Right lobe of liver (tissue), 4 donors: ENCODE results near the gene MSH2.

Source experiments
- POLR2A ChIP-seq: fragments of 450-650 bp; IDR thresholded peaks from one replicate; pipeline ENCODE4 v1.6.1; 2017; ENCODE audit warnings: antibody characterized with exemption, mild to moderate bottlenecking
- TF ChIP-seq, protein P1 (sequence below), 4 donors: fragments of 200-600 bp in 3 of 4; fragments of 450-650 bp in 1 of 4; IDR thresholded peaks; one replicate each; pipeline versions ENCODE4 v1.5.1 to v1.8.0; 2016 to 2022; ENCODE audit warnings: antibody characterized with exemption in 4 of 4, mild to moderate bottlenecking in 2 of 4
- donor health status: DM: no; HTN: no; CAD: no.
- donor health status: DM: no; HTN: no; CAD: no.
- donor health status: DM: no; HTN: yes; CAD: no.

DNA sequence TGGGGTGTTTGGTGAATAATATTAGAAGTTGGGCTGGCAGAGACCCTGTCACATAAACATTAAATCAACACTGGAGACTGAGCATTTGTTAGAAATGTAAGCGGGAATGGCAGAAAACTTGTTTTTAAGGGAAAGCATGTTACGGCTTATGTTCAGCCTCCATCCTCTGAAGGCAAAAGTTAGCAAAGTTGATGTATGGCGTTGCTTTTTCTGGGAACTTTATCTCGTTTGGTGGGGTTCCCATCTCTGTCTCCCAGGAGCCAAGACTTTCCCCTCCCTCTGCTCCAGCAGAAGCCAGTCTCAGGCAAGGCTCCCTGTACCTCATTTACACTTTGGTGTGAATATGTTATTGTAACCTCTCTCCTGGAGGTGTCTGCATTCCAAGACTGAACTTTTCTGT, 105.1 kb downstream of the MSH2 start:
- TF ChIP-seq, protein P1, sequence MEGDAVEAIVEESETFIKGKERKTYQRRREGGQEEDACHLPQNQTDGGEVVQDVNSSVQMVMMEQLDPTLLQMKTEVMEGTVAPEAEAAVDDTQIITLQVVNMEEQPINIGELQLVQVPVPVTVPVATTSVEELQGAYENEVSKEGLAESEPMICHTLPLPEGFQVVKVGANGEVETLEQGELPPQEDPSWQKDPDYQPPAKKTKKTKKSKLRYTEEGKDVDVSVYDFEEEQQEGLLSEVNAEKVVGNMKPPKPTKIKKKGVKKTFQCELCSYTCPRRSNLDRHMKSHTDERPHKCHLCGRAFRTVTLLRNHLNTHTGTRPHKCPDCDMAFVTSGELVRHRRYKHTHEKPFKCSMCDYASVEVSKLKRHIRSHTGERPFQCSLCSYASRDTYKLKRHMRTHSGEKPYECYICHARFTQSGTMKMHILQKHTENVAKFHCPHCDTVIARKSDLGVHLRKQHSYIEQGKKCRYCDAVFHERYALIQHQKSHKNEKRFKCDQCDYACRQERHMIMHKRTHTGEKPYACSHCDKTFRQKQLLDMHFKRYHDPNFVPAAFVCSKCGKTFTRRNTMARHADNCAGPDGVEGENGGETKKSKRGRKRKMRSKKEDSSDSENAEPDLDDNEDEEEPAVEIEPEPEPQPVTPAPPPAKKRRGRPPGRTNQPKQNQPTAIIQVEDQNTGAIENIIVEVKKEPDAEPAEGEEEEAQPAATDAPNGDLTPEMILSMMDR (IDR thresholded peaks at IDR 0.05) = no peak
- no peak for TF ChIP-seq POLR2A
